Right atrium auricular region (tissue), 2 donors: Measurements from ENCODE around the gene LEMD2. TPM values are rescaled to one million over a fixed set of nuclear protein-coding genes. Genes with fewer than 3 reads are reported as not detected.
A peak's percentile ranks its signal among the peaks of the same experiment; 100 is the strongest.

Experiments used
- DNase-seq: peaks from one replicate; pipeline ENCODE4 v3.0.0-alpha.2; 2019; ENCODE audit warnings: low spot score
- H3K27ac ChIP-seq, 2 donors: fragments of 200-600 bp; sonication (generic); 1 replicate in 1 of 2; 2 replicates in 1 of 2; pipeline ENCODE4 v1.5.1; 2016 to 2019
- H3K27me3 ChIP-seq, 2 donors: fragments of 200-600 bp; sonication (generic); one replicate each; pipeline versions ENCODE4 v1.5.1 to v1.6.0; 2017 to 2019
- H3K36me3 ChIP-seq: fragments of 200-600 bp; sonication (generic); one replicate; pipeline ENCODE4 v1.5.1; 2016
- H3K4me1 ChIP-seq, 2 donors: fragments of 200-600 bp; sonication (generic); one replicate each; pipeline versions ENCODE4 v1.5.1 to v1.6.0; 2017 to 2019
- H3K4me3 ChIP-seq, 2 donors: fragments of 200-600 bp; sonication (generic); 1 replicate in 1 of 2; 2 replicates in 1 of 2; pipeline ENCODE4 v1.5.1; 2017 to 2019; ENCODE audit warnings: mild to moderate bottlenecking in 1 of 2, moderate library complexity in 1 of 2
- H3K9me3 ChIP-seq, 2 donors: fragments of 200-600 bp; sonication (generic); one replicate each; pipeline ENCODE4 v1.5.1; 2019
- CTCF ChIP-seq, 2 donors: fragments of 200-600 bp; sonication (generic); IDR thresholded peaks; one replicate each; pipeline ENCODE4 v1.5.1; 2019; ENCODE audit warnings: antibody characterized with exemption in 2 of 2
- total RNA-seq, 2 donors: library from RNA; depleted of rRNA; stranded (reverse); fragments of >200 nt; gene quantifications; one replicate each; pipeline ENCODE4 v1.1.0, GENCODE V29; 2016

The LEMD2 gene
- total RNA-seq, 2 donors from 2014 or later, result 25.9 to 28.1 TPM

DNA sequence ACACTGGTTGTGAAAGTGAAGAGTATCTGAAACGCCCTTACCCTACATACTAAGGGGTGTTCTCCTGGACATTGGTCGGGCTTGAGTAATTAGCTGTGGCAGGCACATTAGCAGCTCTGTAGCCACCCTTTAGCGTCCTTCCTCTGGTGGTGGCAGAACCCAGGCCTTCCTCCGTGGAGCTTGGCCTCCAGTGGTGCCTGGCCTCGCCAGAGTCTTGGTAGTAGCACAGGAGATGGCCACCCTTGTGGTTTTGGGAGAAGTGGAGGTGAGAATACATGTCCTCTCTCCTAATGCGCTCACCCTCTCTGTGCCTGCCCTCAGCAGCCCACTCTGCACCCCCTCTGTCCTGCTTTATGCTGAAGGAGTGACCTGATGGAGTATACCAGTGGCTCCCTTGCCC is 59.9 kb downstream of the LEMD2 start:
- peaks cover 0 to 31% of the 10 kb centered on the region in 2 donors for H3K4me1 ChIP-seq
- no peaks in the 10 kb centered on the region for H3K27me3 ChIP-seq
- TF ChIP-seq CTCF (IDR thresholded peaks at IDR 0.05), result no peak
- peaks cover 40% of the 10 kb centered on the region for H3K36me3 ChIP-seq
- peak overlapping the region; percentile 71 to 88 for H3K27ac ChIP-seq
- H3K9me3 ChIP-seq, result no peaks in the 10 kb centered on the region
- no peak overlapping the region for H3K4me3 ChIP-seq
- no peak for DNase-seq

- no peak for TF ChIP-seq CTCF (IDR thresholded peaks at IDR 0.05)
- no peaks in the 10 kb centered on the region for H3K27me3 ChIP-seq
- H3K9me3 ChIP-seq, result no peaks in the 10 kb centered on the region
- peaks cover 38% of the 10 kb centered on the region for H3K36me3 ChIP-seq
- H3K4me1 ChIP-seq, result peaks cover 0 to 31% of the 10 kb centered on the region in 2 donors
- H3K27ac ChIP-seq, result peak overlapping the region; percentile 71 to 88
- DNase-seq, result no peak
- H3K4me3 ChIP-seq, result no peak overlapping the region
Measured at GRCh38 chr6:33728438-33728837, 60.5 kb downstream of the LEMD2 start.

DNA sequence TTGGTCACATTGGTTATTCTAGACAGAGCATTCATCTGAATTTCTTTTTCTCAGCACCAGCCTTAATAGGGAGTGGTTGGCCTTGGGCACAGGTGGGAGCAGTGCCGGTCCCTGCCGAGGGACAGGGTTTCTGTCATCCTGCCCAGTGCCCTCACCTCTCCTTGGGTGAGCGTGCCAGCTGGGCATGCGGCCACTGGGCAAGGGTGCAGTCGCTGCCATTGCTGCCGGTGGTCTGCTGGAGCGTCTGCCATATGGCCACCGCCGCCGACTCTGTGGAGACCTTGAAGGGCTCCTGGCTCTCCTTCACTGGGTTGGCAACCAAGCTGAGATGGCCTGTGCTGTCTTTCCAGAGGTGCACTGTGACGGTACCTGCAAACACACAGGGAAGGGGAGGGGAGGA is 61.0 kb downstream of the LEMD2 start:
- H3K4me1 ChIP-seq, result peaks cover 0 to 31% of the 10 kb centered on the region in 2 donors
- peaks cover 34% of the 10 kb centered on the region for H3K36me3 ChIP-seq
- DNase-seq, result no peak
- no peaks in the 10 kb centered on the region for H3K9me3 ChIP-seq
- peak overlapping the region; percentile 55 to 88 for H3K27ac ChIP-seq
- H3K27me3 ChIP-seq, result no peaks in the 10 kb centered on the region
- no peak for TF ChIP-seq CTCF (IDR thresholded peaks at IDR 0.05)
- H3K4me3 ChIP-seq, result no peak overlapping the region

DNA sequence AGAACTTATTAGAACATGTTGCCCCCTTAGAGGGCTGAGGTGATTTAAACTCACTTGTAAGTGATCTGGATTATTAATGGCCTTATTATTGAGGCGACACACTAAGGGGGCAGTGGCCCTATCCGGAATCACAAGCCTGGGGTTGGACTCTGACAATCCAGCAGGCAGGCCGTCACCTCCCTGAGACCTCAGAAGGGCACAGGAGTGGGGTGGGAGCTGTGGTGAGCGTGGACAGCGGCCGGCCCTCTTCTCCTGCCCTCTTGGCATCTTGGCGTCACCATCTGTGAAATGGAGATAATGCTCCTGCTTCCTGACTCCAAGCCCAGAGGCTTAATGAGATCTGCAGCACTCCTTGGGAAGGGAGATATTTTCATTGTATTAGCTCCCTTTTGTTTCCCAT is 61.8 kb downstream of the LEMD2 start:
- Histone ChIP-seq H3K27ac (peak overlapping the region; percentile 55 to 88), H3K36me3 (peaks cover 38% of the 10 kb centered on the region), H3K9me3 (no peaks in the 10 kb centered on the region), H3K27me3 (no peaks in the 10 kb centered on the region), H3K4me1 (peaks cover 0 to 22% of the 10 kb centered on the region in 2 donors), H3K4me3 (no peak overlapping the region)
- TF ChIP-seq CTCF (IDR thresholded peaks at IDR 0.05), result no peak
- no peak for DNase-seq

DNA sequence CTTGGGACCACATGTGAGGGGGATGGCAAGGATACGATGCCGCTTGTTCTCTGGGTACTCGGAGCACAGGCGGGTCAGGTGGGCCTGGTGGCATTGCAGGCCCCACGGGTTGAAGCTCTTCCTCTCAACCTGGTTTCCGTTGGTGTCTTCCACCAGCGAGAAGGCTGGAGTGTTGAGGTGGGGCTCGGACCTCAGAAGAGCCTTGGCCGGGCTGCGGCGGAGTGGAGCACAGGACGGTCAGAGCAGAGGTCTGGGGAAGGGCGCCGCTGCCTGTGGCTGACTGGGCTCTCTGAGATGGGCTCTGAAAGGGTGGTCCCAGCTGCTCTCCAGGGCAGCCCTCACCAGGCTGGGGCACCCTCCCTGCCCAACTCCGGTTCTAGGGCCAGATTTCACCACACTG is 62.2 kb downstream of the LEMD2 start:
- H3K27me3 ChIP-seq, result no peaks in the 10 kb centered on the region
- H3K9me3 ChIP-seq, result no peaks in the 10 kb centered on the region
- H3K36me3 ChIP-seq, result peaks cover 38% of the 10 kb centered on the region
- peak overlapping the region; percentile 55 to 88 for H3K27ac ChIP-seq
- H3K4me1 ChIP-seq, result peaks cover 0 to 19% of the 10 kb centered on the region in 2 donors
- DNase-seq, result no peak
- H3K4me3 ChIP-seq, result no peak overlapping the region
- TF ChIP-seq CTCF (IDR thresholded peaks at IDR 0.05), result no peak
